ENCODE measurements around the gene EDN3.

The EDN3 gene

GRCh38 chr20:59320426-59320825, 20.0 kb downstream of the EDN3 start:
- Histone ChIP-seq H3K9ac (ENCODE audit: low read depth, low read length) (no peak overlapping the region), H3K36me3 (ENCODE audit: insufficient read depth, low read length) (no peaks in the 10 kb centered on the region), H3K4me1 (ENCODE audit: insufficient read depth, low read length) (0 out of 2 replicates have a peak, but pooled peaks cover 4% of the 10 kb centered on the region), H3K9me3 (ENCODE audit: control insufficient read depth, insufficient read depth, low read length) (no peaks in the 10 kb centered on the region)

- Histone ChIP-seq H3K9ac (ENCODE audit: low read depth, low read length) (no peak overlapping the region), H3K4me1 (ENCODE audit: insufficient read depth, low read length) (0 out of 2 replicates have a peak, but pooled peaks cover 4% of the 10 kb centered on the region), H3K9me3 (ENCODE audit: control insufficient read depth, insufficient read depth, low read length) (no peaks in the 10 kb centered on the region), H3K36me3 (ENCODE audit: insufficient read depth, low read length) (no peaks in the 10 kb centered on the region)
Observed at GRCh38 chr20:59320854-59321647, 20.6 kb downstream of the EDN3 start.

- Histone ChIP-seq H3K4me1 (ENCODE audit: insufficient read depth, low read length) (0 out of 2 replicates have a peak, but pooled peaks cover 4% of the 10 kb centered on the region), H3K36me3 (ENCODE audit: insufficient read depth, low read length) (no peaks in the 10 kb centered on the region), H3K9ac (ENCODE audit: low read depth, low read length) (no peak overlapping the region), H3K9me3 (ENCODE audit: control insufficient read depth, insufficient read depth, low read length) (no peaks in the 10 kb centered on the region)
Observed at GRCh38 chr20:59322081-59322480, 21.7 kb downstream of the EDN3 start.

GRCh38 chr20:59322585-59323454, 22.4 kb downstream of the EDN3 start:
- no peak overlapping the region for H3K9ac ChIP-seq (ENCODE audit: low read depth, low read length)
- no peaks in the 10 kb centered on the region for H3K36me3 ChIP-seq (ENCODE audit: insufficient read depth, low read length)
- H3K4me1 ChIP-seq (ENCODE audit: insufficient read depth, low read length) = 0 out of 2 replicates have a peak, but pooled peaks cover 4% of the 10 kb centered on the region
- H3K9me3 ChIP-seq (ENCODE audit: control insufficient read depth, insufficient read depth, low read length) = no peaks in the 10 kb centered on the region

GRCh38 chr20:59323731-59324130, 23.3 kb downstream of the EDN3 start:
- no peaks in the 10 kb centered on the region for H3K9me3 ChIP-seq (ENCODE audit: control insufficient read depth, insufficient read depth, low read length)
- 0 out of 2 replicates have a peak, but pooled peaks cover 3% of the 10 kb centered on the region for H3K4me1 ChIP-seq (ENCODE audit: insufficient read depth, low read length)
- H3K9ac ChIP-seq (ENCODE audit: low read depth, low read length) = no peak overlapping the region
- H3K36me3 ChIP-seq (ENCODE audit: insufficient read depth, low read length) = no peaks in the 10 kb centered on the region

- no peaks in the 10 kb centered on the region for H3K9me3 ChIP-seq (ENCODE audit: control insufficient read depth, insufficient read depth, low read length)
- no peaks in the 10 kb centered on the region for H3K36me3 ChIP-seq (ENCODE audit: insufficient read depth, low read length)
- H3K4me1 ChIP-seq (ENCODE audit: insufficient read depth, low read length) = no peaks in the 10 kb centered on the region
- H3K9ac ChIP-seq (ENCODE audit: low read depth, low read length) = no peak overlapping the region
Observed at GRCh38 chr20:59324521-59325141, 24.2 kb downstream of the EDN3 start.

- no peaks in the 10 kb centered on the region for H3K9me3 ChIP-seq (ENCODE audit: control insufficient read depth, insufficient read depth, low read length)
- H3K4me1 ChIP-seq (ENCODE audit: insufficient read depth, low read length) = no peaks in the 10 kb centered on the region
- H3K36me3 ChIP-seq (ENCODE audit: insufficient read depth, low read length) = no peaks in the 10 kb centered on the region
- H3K9ac ChIP-seq (ENCODE audit: low read depth, low read length) = no peak overlapping the region
Observed at GRCh38 chr20:59325142-59325523, 24.7 kb downstream of the EDN3 start.

- no peaks in the 10 kb centered on the region for H3K9me3 ChIP-seq (ENCODE audit: control insufficient read depth, insufficient read depth, low read length)
- H3K4me1 ChIP-seq (ENCODE audit: insufficient read depth, low read length) = no peaks in the 10 kb centered on the region
- H3K9ac ChIP-seq (ENCODE audit: low read depth, low read length) = no peak overlapping the region
- no peaks in the 10 kb centered on the region for H3K36me3 ChIP-seq (ENCODE audit: insufficient read depth, low read length)
Observed at GRCh38 chr20:59326188-59326587, 25.8 kb downstream of the EDN3 start.

- no peaks in the 10 kb centered on the region for H3K9me3 ChIP-seq (ENCODE audit: control insufficient read depth, insufficient read depth, low read length)
- no peak overlapping the region for H3K9ac ChIP-seq (ENCODE audit: low read depth, low read length)
- H3K4me1 ChIP-seq (ENCODE audit: insufficient read depth, low read length) = no peaks in the 10 kb centered on the region
- no peaks in the 10 kb centered on the region for H3K36me3 ChIP-seq (ENCODE audit: insufficient read depth, low read length)
Observed at GRCh38 chr20:59328071-59328470, 27.7 kb downstream of the EDN3 start.

GRCh38 chr20:59331721-59332329, 31.4 kb downstream of the EDN3 start:
- no peaks in the 10 kb centered on the region; the same call in 1 of the 2 replicates for H3K4me1 ChIP-seq (ENCODE audit: insufficient read depth, low read length)
- H3K9me3 ChIP-seq (ENCODE audit: control insufficient read depth, insufficient read depth, low read length) = no peaks in the 10 kb centered on the region
- H3K36me3 ChIP-seq (ENCODE audit: insufficient read depth, low read length) = no peaks in the 10 kb centered on the region
- no peak overlapping the region for H3K9ac ChIP-seq (ENCODE audit: low read depth, low read length)

GRCh38 chr20:59333260-59333845, 32.9 kb downstream of the EDN3 start:
- Histone ChIP-seq H3K4me1 (ENCODE audit: insufficient read depth, low read length) (no peaks in the 10 kb centered on the region; the same call in 1 of the 2 replicates), H3K36me3 (ENCODE audit: insufficient read depth, low read length) (no peaks in the 10 kb centered on the region), H3K9me3 (ENCODE audit: control insufficient read depth, insufficient read depth, low read length) (no peaks in the 10 kb centered on the region), H3K9ac (ENCODE audit: low read depth, low read length) (no peak overlapping the region)

GRCh38 chr20:59333951-59334350, 33.5 kb downstream of the EDN3 start:
- Histone ChIP-seq H3K4me1 (ENCODE audit: insufficient read depth, low read length) (no peaks in the 10 kb centered on the region; the same call in 1 of the 2 replicates), H3K9ac (ENCODE audit: low read depth, low read length) (no peak overlapping the region), H3K36me3 (ENCODE audit: insufficient read depth, low read length) (no peaks in the 10 kb centered on the region), H3K9me3 (ENCODE audit: control insufficient read depth, insufficient read depth, low read length) (no peaks in the 10 kb centered on the region)

GRCh38 chr20:59334651-59335300, 34.4 kb downstream of the EDN3 start:
- H3K4me1 ChIP-seq (ENCODE audit: insufficient read depth, low read length) = no peaks in the 10 kb centered on the region; the same call in 1 of the 2 replicates
- H3K9ac ChIP-seq (ENCODE audit: low read depth, low read length) = no peak overlapping the region
- no peaks in the 10 kb centered on the region for H3K9me3 ChIP-seq (ENCODE audit: control insufficient read depth, insufficient read depth, low read length)
- H3K36me3 ChIP-seq (ENCODE audit: insufficient read depth, low read length) = no peaks in the 10 kb centered on the region

Data from ES-I3 (cell line).